Osteocyte (in vitro differentiated cells): ENCODE measurements around the gene MRTFA. TPM values are rescaled to one million over a fixed set of nuclear protein-coding genes. Genes with fewer than 3 reads are reported as not detected.
"Not testable (repeated sequence)": the region's sequence is repeated elsewhere in the genome, so short reads cannot be mapped to it uniquely, and the experiment has no call there.

Experiments
- DNase-seq: peaks from one replicate; pipeline ENCODE4 v3.0.0; 2021; ENCODE audit warnings: mixed read lengths; ENCODE audit not compliant: unreplicated experiment; ENCODE audit errors: extremely low spot score
- H3K27ac Mint-ChIP-seq: one replicate; pipeline ENCODE4 v1.8.0; 2021; ENCODE audit warnings: mild to moderate bottlenecking, mixed read lengths; ENCODE audit not compliant: unreplicated experiment
- H3K27me3 Mint-ChIP-seq: one replicate; pipeline ENCODE4 v1.8.0; 2021; ENCODE audit warnings: mixed read lengths; ENCODE audit not compliant: unreplicated experiment
- H3K36me3 Mint-ChIP-seq: one replicate; pipeline ENCODE4 v1.8.0; 2021; ENCODE audit warnings: mixed read lengths; ENCODE audit not compliant: unreplicated experiment
- H3K4me1 Mint-ChIP-seq: one replicate; pipeline ENCODE4 v1.8.0; 2021; ENCODE audit warnings: mixed read lengths; ENCODE audit not compliant: unreplicated experiment
- H3K4me3 Mint-ChIP-seq: one replicate; pipeline ENCODE4 v1.8.0; 2021; ENCODE audit warnings: mild to moderate bottlenecking, moderate library complexity, mixed read lengths; ENCODE audit not compliant: unreplicated experiment
- H3K9me3 Mint-ChIP-seq: one replicate; pipeline ENCODE4 v1.8.0; 2021; ENCODE audit warnings: mixed read lengths; ENCODE audit not compliant: unreplicated experiment
- CTCF ChIP-seq: fragments of 200-600 bp; sonication (generic); IDR thresholded peaks from 2 replicates; pipeline ENCODE4 v1.5.0; 2021; ENCODE audit warnings: antibody characterized with exemption, mild to moderate bottlenecking, moderate library complexity
- total RNA-seq: library from RNA; stranded (reverse); gene quantifications from 2 replicates; pipeline ENCODE4 v1.2.1, GENCODE V29; 2021

The MRTFA gene
- total RNA-seq, 1 donor from 2014 or later: 59.0 TPM

GRCh38 chr22:40603088-40603605 is 33.4 kb downstream of the MRTFA start:
- Mint-ChIP-seq H3K9me3 (no peaks in the 10 kb centered on the region), H3K4me3 (peak overlapping the region; percentile 23), H3K27me3 (no peaks in the 10 kb centered on the region), H3K36me3 (no peaks in the 10 kb centered on the region), H3K4me1 (peaks cover 73% of the 10 kb centered on the region), H3K27ac (peak overlapping the region; percentile 89)
- DNase-seq: no peak
- no peak for TF ChIP-seq CTCF

GRCh38 chr22:40602231-40602630 is 34.3 kb downstream of the MRTFA start:
- no peak for TF ChIP-seq CTCF
- no peak for DNase-seq
- H3K4me3 Mint-ChIP-seq: no peak overlapping the region
- H3K27ac Mint-ChIP-seq: peak overlapping the region; percentile 89
- no peaks in the 10 kb centered on the region for H3K36me3 Mint-ChIP-seq
- peaks cover 76% of the 10 kb centered on the region for H3K4me1 Mint-ChIP-seq
- H3K27me3 Mint-ChIP-seq: no peaks in the 10 kb centered on the region
- no peaks in the 10 kb centered on the region for H3K9me3 Mint-ChIP-seq

GRCh38 chr22:40599731-40600130 is 36.8 kb downstream of the MRTFA start:
- H3K27ac Mint-ChIP-seq: no peak overlapping the region

DNA sequence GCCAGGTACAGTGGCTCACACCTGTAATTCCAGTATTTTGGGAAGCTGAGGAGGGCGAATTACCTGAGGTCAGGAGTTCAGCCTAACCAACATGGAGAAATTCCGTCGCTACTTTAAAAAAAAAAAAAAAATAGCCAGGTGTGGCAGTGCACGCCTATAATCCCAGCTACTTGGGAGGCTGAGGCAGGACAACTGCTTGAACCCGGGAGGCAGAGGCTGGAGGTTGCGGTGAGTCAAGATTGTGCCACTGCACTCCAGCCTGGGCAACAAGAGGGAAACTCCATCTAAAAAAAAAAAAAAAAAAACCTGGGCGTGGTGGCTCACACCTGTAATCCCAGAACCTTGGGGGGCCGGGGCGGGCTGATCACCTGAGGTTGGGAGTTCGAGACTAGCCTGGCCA is 37.8 kb downstream of the MRTFA start:
- not testable (repeated sequence) for H3K4me3 Mint-ChIP-seq, H3K9me3 Mint-ChIP-seq, H3K27me3 Mint-ChIP-seq, H3K36me3 Mint-ChIP-seq, H3K27ac Mint-ChIP-seq, DNase-seq
- peaks cover 68% of the 10 kb centered on the region for H3K4me1 Mint-ChIP-seq

More at GRCh38 chr22:40599731-40600130, 36.8 kb downstream of the MRTFA start:
- Mint-ChIP-seq H3K9me3 (no peaks in the 10 kb centered on the region), H3K4me3 (no peak overlapping the region), H3K36me3 (no peaks in the 10 kb centered on the region), H3K4me1 (peaks cover 67% of the 10 kb centered on the region), H3K27me3 (no peaks in the 10 kb centered on the region)
- DNase-seq: no peak
- TF ChIP-seq CTCF: no peak

- Mint-ChIP-seq H3K4me1 (peaks cover 64% of the 10 kb centered on the region), H3K27ac (peak overlapping the region; percentile 72)
- no peak for TF ChIP-seq CTCF
Observed at GRCh38 chr22:40597526-40598430, 38.7 kb downstream of the MRTFA start.

More at GRCh38 chr22:40597526-40598430, 38.7 kb downstream of the MRTFA start:
- H3K36me3 Mint-ChIP-seq: no peaks in the 10 kb centered on the region
- no peaks in the 10 kb centered on the region for H3K27me3 Mint-ChIP-seq
- H3K9me3 Mint-ChIP-seq: no peaks in the 10 kb centered on the region
- H3K4me3 Mint-ChIP-seq: no peak overlapping the region
- DNase-seq: no peak
